GM19395 (cell line): ENCODE results near the gene CMTR1.
A peak's percentile ranks its signal among the peaks of the same experiment; 100 is the strongest.
"Not testable (repeated sequence)": the region's sequence is repeated elsewhere in the genome, so short reads cannot be mapped to it uniquely, and the experiment has no call there.

Experiments
- ATAC-seq: cut with Tn5 transposase; IDR thresholded peaks from one replicate; pipeline ENCODE4 v1.9.1; 2021; ENCODE audit warnings: mild to moderate bottlenecking, moderate library complexity; ENCODE audit not compliant: unreplicated experiment

The CMTR1 gene

GRCh38 chr6:37432916-37433656 lies at the start of gene CMTR1:
Gene CMTR1, plus strand, starts transcription at chr6:37433221. Its CDS starts 2,409 bp downstream, at chr6:37435630.
- ATAC-seq, result peak; percentile 83

- ATAC-seq, result no peak
These were observed 44.4 kb upstream of the CMTR1 start for GRCh38 chr6:37388578-37388977.

- no peak for ATAC-seq
These were observed 43.2 kb upstream of the CMTR1 start for GRCh38 chr6:37389857-37390256.

- ATAC-seq, result no peak
These were observed 41.9 kb upstream of the CMTR1 start for GRCh38 chr6:37391120-37391519.

- ATAC-seq, result no peak
These were observed 40.2 kb upstream of the CMTR1 start for GRCh38 chr6:37392821-37393220.

GRCh38 chr6:37393381-37393929 lies 39.6 kb upstream of the CMTR1 start:
- no peak for ATAC-seq

GRCh38 chr6:37396571-37397180 lies 36.3 kb upstream of the CMTR1 start:
- ATAC-seq, result no peak

- no peak for ATAC-seq
These were observed 33.9 kb upstream of the CMTR1 start for GRCh38 chr6:37399131-37399530.

- ATAC-seq, result no peak
These were observed 33.1 kb upstream of the CMTR1 start for GRCh38 chr6:37399795-37400490.

GRCh38 chr6:37401658-37402057 lies 31.4 kb upstream of the CMTR1 start:
- ATAC-seq, result not testable (repeated sequence)

GRCh38 chr6:37406726-37407341 lies 26.2 kb upstream of the CMTR1 start:
- no peak for ATAC-seq

GRCh38 chr6:37407948-37408347 lies 25.1 kb upstream of the CMTR1 start:
- ATAC-seq, result no peak

GRCh38 chr6:37409501-37409900 lies 23.5 kb upstream of the CMTR1 start:
- ATAC-seq, result no peak

- ATAC-seq, result no peak
These were observed 15.6 kb upstream of the CMTR1 start for GRCh38 chr6:37417393-37417792.

- ATAC-seq, result no peak
These were observed 14.3 kb upstream of the CMTR1 start for GRCh38 chr6:37418722-37419121.

GRCh38 chr6:37426058-37426944 lies 6.7 kb upstream of the CMTR1 start:
- no peak for ATAC-seq

GRCh38 chr6:37426945-37427510 lies 6.0 kb upstream of the CMTR1 start:
- no peak for ATAC-seq

GRCh38 chr6:37429352-37429750 lies 3.7 kb upstream of the CMTR1 start:
- no peak for ATAC-seq

- ATAC-seq, result peak; percentile 9
These were observed 468 bp upstream of the CMTR1 start for GRCh38 chr6:37432590-37432915.

- peak; percentile 46 for ATAC-seq
These were observed 743 bp downstream of the CMTR1 start for GRCh38 chr6:37433657-37434271.
